ENCODE measurements around the gene SPHK1. TPM values are rescaled to one million over a fixed set of nuclear protein-coding genes. Genes with fewer than 3 reads are reported as not detected.

SPHK1 gene
- total RNA-seq, 4 donors from 2014 or later, result 14.7 to 29.2 (median 18.9) TPM

GRCh38 chr17:76399175-76400172 lies 15.1 kb downstream of the SPHK1 start:
- Histone ChIP-seq H3K27ac (no peak overlapping the region), H3K4me1 (peaks cover 0 to 13% (median 0%) of the 10 kb centered on the region in 3 donors), H3K9me3 (no peaks in the 10 kb centered on the region), H3K27me3 (no peaks in the 10 kb centered on the region), H3K36me3 (peaks cover 0 to 99% of the 10 kb centered on the region in 2 donors), H3K4me3 (no peak overlapping the region)
- ATAC-seq, result no peak
- 88% methylated on average over 20 of the region's 33 CpGs; no CpG with 5 or more reads in 1 of the 2 donors for WGBS, 2 donors (ENCODE audit: low coverage in 1 of 2)
- TF ChIP-seq POLR2AphosphoS5 (IDR thresholded peaks at IDR 0.05) (no peak), EP300 (IDR thresholded peaks at IDR 0.05) (no peak), CTCF (IDR thresholded peaks at IDR 0.05) (no peak), POLR2A (IDR thresholded peaks at IDR 0.05) (no peak)

GRCh38 chr17:76402711-76403110 lies 18.3 kb downstream of the SPHK1 start:
- H3K9me3 ChIP-seq, result no peaks in the 10 kb centered on the region
- no peaks in the 10 kb centered on the region for H3K27me3 ChIP-seq
- H3K27ac ChIP-seq, result no peak overlapping the region
- 88 to 100% methylated on average over 1 to 2 of the region's 5 CpGs for WGBS, 2 donors (ENCODE audit: low coverage in 1 of 2)
- no peak for TF ChIP-seq CTCF (IDR thresholded peaks at IDR 0.05)
- TF ChIP-seq EP300 (IDR thresholded peaks at IDR 0.05), result no peak
- no peak for TF ChIP-seq POLR2AphosphoS5 (IDR thresholded peaks at IDR 0.05)
- no peak for TF ChIP-seq POLR2A (IDR thresholded peaks at IDR 0.05)
- H3K4me1 ChIP-seq, result peaks cover 0 to 39% (median 0%) of the 10 kb centered on the region in 3 donors
- no peak for ATAC-seq
- H3K36me3 ChIP-seq, result peaks cover 0 to 76% of the 10 kb centered on the region in 2 donors
- H3K4me3 ChIP-seq, result no peak overlapping the region

GRCh38 chr17:76404256-76404655 lies 19.8 kb downstream of the SPHK1 start:
- Histone ChIP-seq H3K9me3 (no peaks in the 10 kb centered on the region), H3K4me3 (no peak overlapping the region), H3K27ac (peak overlapping the region in 1 of 4 donors; percentile 14), H3K4me1 (peaks cover 0 to 43% (median 0%) of the 10 kb centered on the region in 3 donors), H3K36me3 (peaks cover 0 to 62% of the 10 kb centered on the region in 2 donors), H3K27me3 (no peaks in the 10 kb centered on the region)
- WGBS, 2 donors (ENCODE audit: low coverage in 1 of 2), result 83% methylated on average over 5 to 6 of the region's 6 CpGs
- TF ChIP-seq EP300 (IDR thresholded peaks at IDR 0.05) (no peak), POLR2AphosphoS5 (IDR thresholded peaks at IDR 0.05) (no peak), CTCF (IDR thresholded peaks at IDR 0.05) (no peak), POLR2A (IDR thresholded peaks at IDR 0.05) (no peak)
- ATAC-seq, result no peak

- ATAC-seq, result peak; percentile 58
Measured at GRCh38 chr17:76404976-76405563, 20.7 kb downstream of the SPHK1 start.

GRCh38 chr17:76405607-76405966 lies 21.2 kb downstream of the SPHK1 start:
- no peaks in the 10 kb centered on the region for H3K9me3 ChIP-seq

More at GRCh38 chr17:76404976-76405563, 20.7 kb downstream of the SPHK1 start:
- Histone ChIP-seq H3K27me3 (no peaks in the 10 kb centered on the region), H3K4me1 (peaks cover 0 to 43% (median 0%) of the 10 kb centered on the region in 3 donors), H3K36me3 (peaks cover 0 to 58% of the 10 kb centered on the region in 2 donors), H3K9me3 (no peaks in the 10 kb centered on the region), H3K27ac (peak overlapping the region in 2 of 4 donors; percentile 14 to 33), H3K4me3 (no peak overlapping the region)
- WGBS, 2 donors (ENCODE audit: low coverage in 1 of 2), result 68% methylated on average over 12 of the region's 25 CpGs; no CpG with 5 or more reads in 1 of the 2 donors
- peak; percentile 11 for TF ChIP-seq POLR2AphosphoS5 (IDR thresholded peaks at IDR 0.05)
- TF ChIP-seq EP300 (IDR thresholded peaks at IDR 0.05), result no peak
- no peak for TF ChIP-seq POLR2A (IDR thresholded peaks at IDR 0.05)

More at GRCh38 chr17:76405607-76405966, 21.2 kb downstream of the SPHK1 start:
- TF ChIP-seq POLR2AphosphoS5 (IDR thresholded peaks at IDR 0.05) (no peak), EP300 (IDR thresholded peaks at IDR 0.05) (no peak), CTCF (IDR thresholded peaks at IDR 0.05) (no peak), POLR2A (IDR thresholded peaks at IDR 0.05) (no peak)
- ATAC-seq, result no peak
- H3K27ac ChIP-seq, result peak overlapping the region in 1 of 4 donors; percentile 33
- no peaks in the 10 kb centered on the region for H3K27me3 ChIP-seq
- peaks cover 0 to 58% of the 10 kb centered on the region in 2 donors for H3K36me3 ChIP-seq
- H3K4me3 ChIP-seq, result no peak overlapping the region
- peaks cover 0 to 43% (median 0%) of the 10 kb centered on the region in 3 donors for H3K4me1 ChIP-seq
- 100% methylated on average over 1 to 3 of the region's 9 CpGs for WGBS, 2 donors (ENCODE audit: low coverage in 1 of 2)
